DND-41 (cell line): ENCODE measurements around the gene REV3L.
A peak's percentile ranks its signal among the peaks of the same experiment; 100 is the strongest.

Experiments
- ATAC-seq: fragments of 200-7000 bp; cut with Tn5 transposase; 3 replicates; pipeline ENCODE4 v1.9.1; 2021; ENCODE audit warnings: low read depth; ENCODE audit not compliant: insufficient read depth
- DNase-seq: peaks from one replicate; pipeline ENCODE4 v3.0.0-alpha.2; 2020
- H2AFZ ChIP-seq: 2 replicates; pipeline ENCODE4 v1.6.0; 2012; ENCODE audit warnings: low read depth, low read length
- H3K27ac ChIP-seq: 2 replicates; pipeline ENCODE4 v1.5.1; 2012; ENCODE audit warnings: low read length, inconsistent platforms
- H3K27me3 ChIP-seq: fragments of 200-600 bp; sonication (generic); 2 replicates; pipeline ENCODE4 v1.6.0; 2012; ENCODE audit warnings: low read length, mild to moderate bottlenecking, inconsistent platforms; ENCODE audit not compliant: insufficient read depth, poor library complexity
- H3K36me3 ChIP-seq: 2 replicates; pipeline ENCODE4 v1.5.1; 2012; ENCODE audit warnings: low read length, inconsistent platforms; ENCODE audit not compliant: insufficient read depth
- H3K4me1 ChIP-seq: 2 replicates; pipeline ENCODE4 v1.5.1; 2012; ENCODE audit warnings: mild to moderate bottlenecking, low read length; ENCODE audit not compliant: insufficient read depth
- H3K4me2 ChIP-seq: 2 replicates; pipeline ENCODE4 v1.6.0; 2012; ENCODE audit warnings: mild to moderate bottlenecking, moderate library complexity, low read length, inconsistent platforms; ENCODE audit not compliant: insufficient read depth
- H3K4me3 ChIP-seq, 2 experiments: fragments of 200-600 bp in 1 of 2; shearing (Covaris generic) in 1 of 2; 2 replicates each; pipeline ENCODE4 v1.5.1; 2012 to 2016; ENCODE audit warnings: inconsistent platforms in 2 of 2, low read length in 2 of 2, mild to moderate bottlenecking in 2 of 2, low read depth in 1 of 2, moderate library complexity in 1 of 2
- H3K79me2 ChIP-seq: 2 replicates; pipeline ENCODE4 v1.6.0; 2012; ENCODE audit warnings: low read length, inconsistent platforms; ENCODE audit not compliant: insufficient read depth
- H3K9ac ChIP-seq: 2 replicates; pipeline ENCODE4 v1.6.0; 2012; ENCODE audit warnings: low read depth, mild to moderate bottlenecking, inconsistent platforms, low read length, moderate library complexity
- H3K9me3 ChIP-seq: 2 replicates; pipeline ENCODE4 v1.5.1; 2012; ENCODE audit warnings: low read length, moderate library complexity, mild to moderate bottlenecking, inconsistent platforms; ENCODE audit not compliant: insufficient read depth, severe bottlenecking
- H4K20me1 ChIP-seq: 2 replicates; pipeline ENCODE4 v1.6.0; 2012; ENCODE audit warnings: low read length; ENCODE audit not compliant: insufficient read depth
- EZH2 ChIP-seq: IDR thresholded peaks from 3 replicates; pipeline ENCODE4 v1.6.1; 2012; ENCODE audit warnings: borderline replicate concordance, low read depth, mild to moderate bottlenecking, moderate library complexity, low read length, inconsistent platforms; ENCODE audit not compliant: severe bottlenecking
- TF ChIP-seq, protein P1 (sequence below): IDR thresholded peaks from 2 replicates; pipeline ENCODE4 v1.5.1; 2012; ENCODE audit warnings: borderline replicate concordance, low read length, moderate library complexity, mild to moderate bottlenecking; ENCODE audit not compliant: poor library complexity, severe bottlenecking; ENCODE audit errors: extremely low read depth

The REV3L gene

DNA sequence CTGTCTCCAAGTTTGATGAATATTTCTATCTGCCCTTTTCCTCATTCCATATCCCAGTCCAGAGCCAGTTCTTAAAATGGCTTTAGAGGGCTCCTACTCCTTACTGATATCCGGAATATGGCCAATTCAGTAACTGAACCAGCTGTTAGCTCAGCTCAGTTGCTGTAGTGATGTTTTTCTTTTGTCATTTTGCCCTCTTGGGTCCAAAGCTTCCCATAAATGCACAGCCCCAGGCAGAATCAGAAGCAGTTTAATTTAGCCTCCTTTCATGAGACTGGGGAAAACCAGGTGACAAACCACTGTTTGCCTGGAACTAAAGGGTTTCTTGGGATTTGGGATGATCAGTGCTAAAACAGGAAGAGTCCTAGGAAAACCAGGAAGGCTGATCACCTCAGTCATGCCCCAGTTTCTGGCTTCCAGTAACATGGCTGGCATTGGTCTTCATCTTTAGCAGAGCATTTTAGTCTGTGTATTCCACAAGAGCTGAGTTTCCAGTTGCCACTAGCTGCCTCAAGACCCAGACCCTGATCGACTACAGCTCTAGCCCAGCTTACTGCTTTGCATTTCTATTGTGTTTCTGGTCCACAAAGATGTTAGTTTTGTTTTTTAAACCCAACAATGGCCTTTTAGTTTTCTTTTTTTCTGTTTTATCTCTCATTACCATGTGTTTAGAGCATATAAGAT is 40.6 kb upstream of the REV3L start:
- H4K20me1 ChIP-seq: no peaks in the 10 kb centered on the region
- no peaks in the 10 kb centered on the region for H3K36me3 ChIP-seq
- no peaks in the 10 kb centered on the region for H3K9me3 ChIP-seq
- no peaks in the 10 kb centered on the region for H3K27me3 ChIP-seq
- no peak overlapping the region for H3K4me2 ChIP-seq
- DNase-seq (no peak), ATAC-seq (no peak)
- peak overlapping the region; percentile 42 for H3K27ac ChIP-seq
- no peak overlapping the region for H3K9ac ChIP-seq
- H3K4me1 ChIP-seq: peaks cover 38% of the 10 kb centered on the region
- no peak overlapping the region for H3K4me3 ChIP-seq
- TF ChIP-seq, protein P1, sequence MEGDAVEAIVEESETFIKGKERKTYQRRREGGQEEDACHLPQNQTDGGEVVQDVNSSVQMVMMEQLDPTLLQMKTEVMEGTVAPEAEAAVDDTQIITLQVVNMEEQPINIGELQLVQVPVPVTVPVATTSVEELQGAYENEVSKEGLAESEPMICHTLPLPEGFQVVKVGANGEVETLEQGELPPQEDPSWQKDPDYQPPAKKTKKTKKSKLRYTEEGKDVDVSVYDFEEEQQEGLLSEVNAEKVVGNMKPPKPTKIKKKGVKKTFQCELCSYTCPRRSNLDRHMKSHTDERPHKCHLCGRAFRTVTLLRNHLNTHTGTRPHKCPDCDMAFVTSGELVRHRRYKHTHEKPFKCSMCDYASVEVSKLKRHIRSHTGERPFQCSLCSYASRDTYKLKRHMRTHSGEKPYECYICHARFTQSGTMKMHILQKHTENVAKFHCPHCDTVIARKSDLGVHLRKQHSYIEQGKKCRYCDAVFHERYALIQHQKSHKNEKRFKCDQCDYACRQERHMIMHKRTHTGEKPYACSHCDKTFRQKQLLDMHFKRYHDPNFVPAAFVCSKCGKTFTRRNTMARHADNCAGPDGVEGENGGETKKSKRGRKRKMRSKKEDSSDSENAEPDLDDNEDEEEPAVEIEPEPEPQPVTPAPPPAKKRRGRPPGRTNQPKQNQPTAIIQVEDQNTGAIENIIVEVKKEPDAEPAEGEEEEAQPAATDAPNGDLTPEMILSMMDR: no peak
- TF ChIP-seq EZH2: no peak
- no peak overlapping the region for H2AFZ ChIP-seq
- H3K79me2 ChIP-seq: peaks cover 95% of the 10 kb centered on the region

DNA sequence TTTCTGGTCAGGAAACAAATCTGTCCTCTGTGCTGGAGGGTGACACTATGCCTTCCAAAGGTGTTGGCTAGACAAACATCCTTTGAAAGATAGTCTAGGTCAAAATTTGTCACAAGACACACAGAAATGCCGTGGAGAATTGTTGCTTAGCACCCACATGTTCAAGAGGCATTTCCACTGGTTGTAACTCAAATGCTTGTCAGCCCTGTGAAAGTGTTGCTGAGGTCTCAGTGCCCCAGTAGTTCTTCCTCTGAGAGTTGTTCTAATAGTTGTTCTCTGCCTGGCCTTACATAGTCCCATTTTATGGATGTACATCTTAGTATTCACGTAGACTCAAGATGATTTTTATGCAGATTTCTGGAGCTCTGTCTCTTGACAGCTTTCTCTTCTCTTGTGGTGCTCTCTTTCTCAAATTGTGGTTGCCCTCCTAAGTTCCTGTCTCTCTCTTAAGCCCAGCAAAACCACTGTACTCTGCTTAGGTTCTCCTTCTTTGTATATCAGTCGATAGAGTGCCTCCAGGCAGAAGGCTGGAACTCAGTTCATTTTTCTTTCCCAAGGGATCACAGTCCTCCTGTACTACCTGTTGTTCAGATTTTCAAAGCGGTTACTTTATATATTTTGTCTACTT is 39.5 kb upstream of the REV3L start:
- TF ChIP-seq, protein P1: no peak
- TF ChIP-seq EZH2: no peak
- peak; percentile 53 for DNase-seq
- Histone ChIP-seq H3K9ac (peak overlapping the region; percentile 20; the same call in 1 of the 2 replicates), H3K36me3 (no peaks in the 10 kb centered on the region; the same call in 1 of the 2 replicates), H3K4me3 (peak overlapping the region in 1 of 2 experiments; percentile 29; a peak in 2 of 4 replicates), H3K27ac (peak overlapping the region; percentile 67), H3K79me2 (peaks cover 95% of the 10 kb centered on the region), H3K27me3 (no peaks in the 10 kb centered on the region), H3K9me3 (no peaks in the 10 kb centered on the region), H3K4me2 (peak overlapping the region; percentile 57), H4K20me1 (no peaks in the 10 kb centered on the region), H3K4me1 (peaks cover 41% of the 10 kb centered on the region), H2AFZ (no peak overlapping the region)
- peak; percentile 98 for ATAC-seq

DNA sequence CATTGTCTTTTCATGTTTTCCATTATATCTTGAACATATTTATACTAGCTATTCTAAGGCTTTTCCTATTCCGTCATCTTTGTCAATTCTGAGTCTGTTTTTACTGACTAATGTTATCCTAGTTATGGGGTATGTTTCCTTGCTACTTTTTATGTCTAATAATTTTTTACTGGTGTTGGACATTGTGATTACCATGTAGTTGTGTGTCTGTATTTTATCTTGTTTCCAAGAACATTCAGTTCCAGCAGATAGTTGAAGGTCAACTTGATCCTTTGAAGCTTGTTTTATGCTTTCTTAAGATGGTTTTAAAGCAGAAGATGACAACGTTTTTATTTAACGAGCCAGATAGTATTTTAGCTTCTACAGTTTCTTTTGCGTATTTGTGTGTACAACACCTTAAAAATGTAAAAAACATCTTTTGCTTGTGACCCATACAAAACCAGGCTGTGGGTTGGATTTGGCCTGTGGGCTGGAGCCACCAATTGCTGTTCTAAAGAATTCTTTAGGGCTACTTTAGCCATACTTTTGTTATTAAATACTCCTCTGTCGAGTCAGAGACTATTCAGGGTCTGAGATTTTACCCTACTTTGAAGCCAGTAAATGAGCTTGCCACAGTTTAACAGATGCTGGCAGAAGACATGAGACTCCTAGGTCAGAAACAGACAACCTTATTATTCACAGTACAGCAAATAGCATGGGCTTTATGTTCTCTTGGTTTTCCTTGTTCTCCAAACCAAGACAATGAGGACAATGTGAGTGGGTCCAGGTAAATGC is 38.7 kb upstream of the REV3L start:
- ATAC-seq: peak; percentile 4; the same call in 1 of the 3 replicates
- Histone ChIP-seq H3K9ac (peak overlapping the region; percentile 20; the same call in 1 of the 2 replicates), H3K36me3 (no peaks in the 10 kb centered on the region; the same call in 1 of the 2 replicates), H3K4me3 (0 out of 4 replicates have a peak overlapping the region, but pooled peaks of 1 of the 2 experiments have one; percentile 29), H3K4me2 (peak overlapping the region; percentile 57), H3K4me1 (peaks cover 41% of the 10 kb centered on the region), H2AFZ (no peak overlapping the region), H3K79me2 (peaks cover 94% of the 10 kb centered on the region), H3K27ac (peak overlapping the region; percentile 67), H3K9me3 (no peaks in the 10 kb centered on the region), H3K27me3 (no peaks in the 10 kb centered on the region), H4K20me1 (no peaks in the 10 kb centered on the region)
- DNase-seq: no peak
- no peak for TF ChIP-seq EZH2
- TF ChIP-seq, protein P1: no peak
